Epidermal melanocyte (primary cell): ENCODE measurements around the gene HSF2BP.
"Not testable (repeated sequence)": the region's sequence is repeated elsewhere in the genome, so short reads cannot be mapped to it uniquely, and the experiment has no call there.

Experiments
- DNase-seq: peaks from one replicate; pipeline ENCODE4 v3.0.0; 2011; ENCODE audit warnings: low spot score; ENCODE audit not compliant: insufficient read length

The HSF2BP gene

DNA sequence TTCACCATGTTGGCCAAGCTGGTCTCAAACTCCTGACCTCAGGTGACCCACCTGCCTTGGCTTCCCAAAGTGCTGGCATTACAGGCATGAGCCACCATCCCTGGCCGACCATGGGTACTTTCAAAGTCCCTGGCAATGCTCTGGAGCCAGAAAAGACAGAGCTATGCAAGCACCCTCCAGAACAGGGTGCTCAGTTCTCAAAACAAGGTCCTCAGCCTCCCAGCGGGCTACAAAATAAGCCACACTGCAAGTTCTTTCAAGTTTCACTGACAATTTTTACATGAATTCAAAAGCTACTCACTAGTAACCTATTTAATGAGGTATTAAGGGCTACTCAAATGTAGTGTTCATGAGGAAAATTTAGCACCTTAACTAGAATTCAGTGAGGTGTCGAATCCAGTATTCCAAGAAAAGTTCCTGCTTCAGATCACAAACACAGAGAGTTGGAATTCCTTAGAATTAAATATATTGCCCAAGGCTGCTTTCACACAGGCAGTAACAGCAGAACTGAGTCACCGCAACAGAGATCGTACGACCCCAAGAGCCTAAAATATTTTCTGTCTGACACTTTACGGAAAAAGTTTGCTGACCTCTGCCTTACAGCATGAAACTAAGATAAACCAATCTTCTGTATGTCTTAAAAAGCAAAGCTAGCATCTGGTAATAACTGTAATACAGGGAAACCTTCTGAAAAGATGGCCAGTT, 60.7 kb downstream of the HSF2BP start:
- DNase-seq, result no peak

GRCh38 chr21:43597540-43598250, 61.6 kb downstream of the HSF2BP start:
- no peak for DNase-seq

- no peak for DNase-seq
These were observed 62.2 kb downstream of the HSF2BP start for GRCh38 chr21:43597052-43597451.

- DNase-seq, result no peak
These were observed 62.7 kb downstream of the HSF2BP start for GRCh38 chr21:43596616-43597015.

GRCh38 chr21:43595769-43596168, 63.5 kb downstream of the HSF2BP start:
- not testable (repeated sequence) for DNase-seq

GRCh38 chr21:43593078-43593477, 66.2 kb downstream of the HSF2BP start:
- no peak for DNase-seq

DNA sequence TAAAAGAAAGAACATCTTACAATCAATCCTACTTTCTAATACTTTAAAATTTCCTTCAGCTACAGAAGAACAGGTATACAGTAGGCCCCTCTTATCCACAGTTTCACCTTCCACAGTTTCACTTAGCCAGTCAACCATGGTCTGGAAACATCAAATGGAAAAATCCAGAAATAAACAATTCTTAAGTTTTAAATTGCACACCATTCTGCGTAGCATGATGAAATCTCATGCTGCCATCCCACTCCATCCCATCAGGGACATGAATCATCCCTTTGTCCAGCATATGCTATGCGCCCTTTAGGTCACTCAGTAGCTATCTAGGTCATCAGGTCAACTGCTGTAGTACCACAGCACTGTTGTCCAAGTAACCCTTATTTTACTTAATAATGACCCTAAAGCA, 67.7 kb downstream of the HSF2BP start:
- DNase-seq, result no peak

- no peak for DNase-seq
These were observed 69.1 kb downstream of the HSF2BP start for GRCh38 chr21:43590194-43590593.

DNA sequence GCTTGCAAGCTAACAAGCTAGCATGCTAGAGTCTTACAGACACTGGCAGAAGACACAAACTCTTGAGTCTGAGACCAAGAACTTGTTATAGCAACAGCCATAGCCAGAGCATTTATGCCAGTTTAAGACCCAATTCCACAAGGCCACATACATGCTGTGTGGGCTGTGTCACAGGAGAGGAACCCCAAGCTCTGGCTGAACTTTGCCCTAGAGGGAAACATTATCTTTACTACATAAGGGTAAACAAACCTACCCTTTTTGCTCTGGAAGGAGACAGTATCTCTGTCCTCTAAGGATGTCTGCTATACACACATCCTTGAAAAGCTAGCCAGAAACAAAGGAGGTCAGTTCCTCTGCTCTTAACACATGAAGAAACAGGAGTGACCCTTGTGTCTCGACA, 70.3 kb downstream of the HSF2BP start:
- no peak for DNase-seq

- peak; percentile 83 for DNase-seq
These were observed 73.3 kb downstream of the HSF2BP start for GRCh38 chr21:43585924-43586413.

DNA sequence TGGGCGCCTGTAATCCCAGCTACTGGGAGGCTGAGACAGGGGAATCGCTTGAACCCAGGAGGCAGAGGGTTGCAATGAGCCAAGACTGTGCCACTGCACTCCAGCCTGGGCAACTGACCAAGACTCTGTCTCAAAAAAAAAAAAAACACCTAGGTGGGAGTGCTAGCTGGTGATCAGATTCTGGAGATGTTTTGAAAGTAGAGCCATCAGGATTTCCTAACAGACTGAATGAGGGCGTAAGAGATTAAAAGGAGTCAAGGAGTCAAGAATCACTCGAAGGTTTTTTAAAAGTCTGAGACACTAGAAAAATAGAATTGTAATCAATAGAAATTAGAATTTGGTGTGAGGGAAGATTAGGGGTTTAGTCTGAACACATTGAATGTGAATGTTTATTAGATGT, 73.8 kb downstream of the HSF2BP start:
- no peak for DNase-seq

DNA sequence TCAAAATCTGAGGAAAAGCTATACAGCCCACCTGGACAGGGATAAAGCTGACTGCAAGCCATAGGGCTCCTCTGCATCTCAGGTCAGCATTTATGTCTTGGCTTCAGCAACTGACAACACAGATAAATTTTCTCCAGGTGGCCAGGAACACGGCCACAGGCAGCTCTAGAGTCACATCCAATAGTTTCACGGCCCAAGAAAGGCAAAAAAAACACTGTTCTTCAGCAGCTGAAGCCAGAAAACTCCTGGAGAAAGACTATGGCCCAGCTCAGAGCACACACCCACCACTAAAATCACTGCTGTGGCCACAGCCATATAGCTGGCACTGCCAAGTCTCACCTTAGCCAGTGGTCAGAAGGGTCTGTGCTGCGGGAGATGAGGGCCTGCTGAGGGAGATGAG, 77.8 kb downstream of the HSF2BP start:
- DNase-seq, result no peak

- DNase-seq, result no peak
These were observed 80.5 kb downstream of the HSF2BP start for GRCh38 chr21:43578677-43579303.

- no peak for DNase-seq
These were observed 83.8 kb downstream of the HSF2BP start for GRCh38 chr21:43575473-43575844.

DNA sequence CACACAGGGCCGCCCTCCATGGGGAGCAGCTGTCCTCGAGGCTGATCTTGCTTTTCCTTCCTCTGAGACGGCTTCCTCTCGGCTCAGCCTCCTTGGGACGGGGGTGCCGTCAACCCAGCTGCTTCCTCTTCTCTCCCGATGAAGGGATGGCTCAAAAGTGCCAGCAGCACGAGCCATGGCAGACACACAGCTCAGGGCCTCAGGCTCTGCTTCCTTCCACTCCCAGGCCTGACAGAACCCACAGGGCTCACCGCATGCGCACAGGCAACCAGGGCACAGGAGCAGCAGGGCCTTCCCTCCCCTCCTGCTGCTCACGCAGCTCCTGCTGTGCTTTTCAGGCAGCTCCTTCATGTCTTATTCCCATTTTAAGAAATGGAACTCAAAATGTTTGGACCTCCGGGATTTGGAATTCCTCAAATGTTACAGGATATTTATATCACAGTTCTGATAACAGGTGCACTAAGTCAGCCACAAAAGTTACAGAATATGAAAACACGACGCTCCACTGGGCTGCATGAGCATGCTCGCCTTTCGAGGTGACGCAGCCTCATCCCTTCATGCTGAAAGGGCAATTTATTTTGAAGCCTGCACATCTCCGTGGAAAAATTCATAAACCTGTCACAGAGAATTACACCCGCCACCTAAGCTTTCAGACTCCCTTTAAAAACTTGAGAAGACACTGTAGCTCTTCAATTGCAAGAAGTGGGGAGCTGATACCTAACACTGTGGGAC, 84.4 kb downstream of the HSF2BP start:
- no peak for DNase-seq

- DNase-seq, result no peak
These were observed 85.4 kb downstream of the HSF2BP start for GRCh38 chr21:43573921-43574320.

GRCh38 chr21:43572446-43572845, 86.8 kb downstream of the HSF2BP start:
- no peak for DNase-seq

DNA sequence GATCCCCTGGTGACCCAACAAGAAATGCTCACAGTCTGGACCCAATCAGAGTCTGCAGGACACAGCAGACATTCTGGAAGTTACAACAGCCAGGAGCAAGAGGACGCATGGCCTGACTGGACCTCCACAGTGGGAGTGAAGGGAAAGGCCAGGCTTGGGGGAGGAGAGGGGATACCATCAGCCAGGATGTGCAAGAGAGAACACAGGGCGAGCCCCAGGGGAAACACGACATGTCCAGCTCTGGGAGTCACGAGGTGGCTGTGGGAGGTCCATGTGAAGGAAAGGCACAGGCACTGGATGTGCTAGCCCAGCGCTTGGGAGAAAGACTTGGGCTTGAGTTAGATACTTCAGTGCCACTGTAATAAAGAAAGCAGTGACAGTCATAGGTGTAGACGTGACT, 87.3 kb downstream of the HSF2BP start:
- DNase-seq, result no peak

DNA sequence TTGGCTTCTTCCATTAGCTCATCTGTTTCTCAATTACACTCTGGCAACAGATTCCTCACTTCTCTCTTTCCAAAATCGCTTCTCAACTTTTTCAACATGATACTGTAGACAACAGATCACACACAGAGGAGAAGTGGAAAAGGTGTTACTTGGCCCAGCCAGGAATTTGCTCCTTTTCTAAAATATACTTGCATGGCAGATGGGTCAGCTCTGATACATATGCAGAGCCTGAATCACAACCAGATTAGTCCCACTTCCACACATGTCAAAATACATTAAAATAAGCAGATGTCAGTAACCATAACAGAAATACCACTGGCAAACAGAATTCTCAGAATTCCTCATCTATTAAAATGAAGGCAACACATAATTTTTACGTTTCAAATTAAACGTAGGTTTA, 89.1 kb downstream of the HSF2BP start:
- not testable (repeated sequence) for DNase-seq

DNA sequence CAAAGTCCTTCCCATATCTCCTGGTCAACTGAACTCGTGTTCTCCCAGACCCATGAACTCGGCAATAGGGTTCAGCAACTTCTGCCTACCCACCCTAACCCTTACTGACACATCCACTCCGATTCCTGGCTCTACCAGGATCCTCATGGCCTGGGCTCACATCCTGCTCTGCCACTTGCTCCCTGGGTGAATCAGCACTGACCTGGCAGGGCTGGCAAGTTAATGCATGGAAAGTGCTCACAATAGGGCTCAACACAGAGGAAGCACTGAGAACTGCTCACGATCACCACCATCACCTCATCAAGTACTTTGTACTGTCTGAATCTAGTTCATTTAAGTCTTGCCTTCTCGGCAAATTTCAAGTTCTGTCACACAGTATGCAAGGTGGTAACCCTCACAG, 96.8 kb downstream of the HSF2BP start:
- DNase-seq, result not testable (repeated sequence)

DNA sequence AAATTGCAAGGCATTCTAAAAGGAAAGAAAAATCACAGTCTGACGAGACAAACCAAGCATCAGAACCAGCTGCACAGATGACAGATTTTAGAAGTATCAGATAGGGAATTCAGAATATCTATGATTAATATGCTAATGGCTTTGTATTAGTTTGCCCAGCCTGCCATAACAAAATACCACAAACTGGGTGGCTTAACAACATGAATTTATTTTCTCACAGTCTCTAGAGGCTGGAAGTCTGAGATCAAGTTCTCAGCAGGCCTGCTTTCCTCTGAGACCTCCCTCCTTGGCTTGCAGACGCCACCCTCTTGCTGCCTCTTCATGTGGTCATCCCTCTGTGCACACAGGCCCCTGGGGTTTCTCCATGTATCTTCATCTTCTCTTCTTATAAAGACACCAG, 118.7 kb downstream of the HSF2BP start:
- not testable (repeated sequence) for DNase-seq
